Retinal pigment epithelial cell (primary cell): Measurements from ENCODE around the gene LCE7A.

Source experiments
- DNase-seq: peaks from one replicate; pipeline ENCODE4 v3.0.0-alpha.2; 2010; ENCODE audit warnings: low read depth
- H3K4me3 ChIP-seq: 2 replicates; pipeline ENCODE4 v1.5.1; 2011; ENCODE audit warnings: mild to moderate bottlenecking, low read length, control low read depth, moderate library complexity
- CTCF ChIP-seq: conservative IDR thresholded peaks from 2 replicates; pipeline ENCODE4 v1.5.1; 2011; ENCODE audit warnings: low read depth, low read length, control low read depth, inconsistent platforms

Gene LCE7A

GRCh38 chr1:152859696-152860095 is at the start of gene LCE7A:
Gene LCE7A, plus strand, starts transcription at chr1:152859996. Its CDS starts 702 bp downstream, at chr1:152860698.
- no peak for DNase-seq
- no peak for TF ChIP-seq CTCF
- no peak within 1 kb of the TSS for H3K4me3 ChIP-seq

- TF ChIP-seq CTCF: no peak
- no peak for DNase-seq
- H3K4me3 ChIP-seq: no peak overlapping the region
Observed at GRCh38 chr1:152811050-152811449, 48.7 kb upstream of the LCE7A start.

GRCh38 chr1:152811671-152812070 is 48.1 kb upstream of the LCE7A start, which contains the start of gene LCE1B:
Gene LCE1B, plus strand, starts transcription at chr1:152811971. Its CDS starts 476 bp downstream, at chr1:152812447.
- H3K4me3 ChIP-seq: no peak within 1 kb of the TSS
- no peak for DNase-seq
- TF ChIP-seq CTCF: no peak

GRCh38 chr1:152817309-152817708 is 42.5 kb upstream of the LCE7A start:
- H3K4me3 ChIP-seq: no peak overlapping the region
- TF ChIP-seq CTCF: no peak
- DNase-seq: no peak

GRCh38 chr1:152823294-152823693 is 36.5 kb upstream of the LCE7A start:
- no peak for DNase-seq
- H3K4me3 ChIP-seq: no peak overlapping the region
- no peak for TF ChIP-seq CTCF

- no peak for TF ChIP-seq CTCF
- no peak overlapping the region for H3K4me3 ChIP-seq
- no peak for DNase-seq
Observed at GRCh38 chr1:152824964-152825363, 34.8 kb upstream of the LCE7A start.

GRCh38 chr1:152827173-152827572 is 32.6 kb upstream of the LCE7A start, which contains the start of gene LCE1A:
Gene LCE1A, plus strand, starts transcription at chr1:152827473. Its CDS starts 0 bp downstream, at chr1:152827473.
- no peak for TF ChIP-seq CTCF

More at GRCh38 chr1:152827173-152827572, 32.6 kb upstream of the LCE7A start, which contains the start of gene LCE1A:
- DNase-seq: no peak
- H3K4me3 ChIP-seq: no peak within 1 kb of the TSS
